NB4 (cell line): Measurements from ENCODE around the gene PRUNE2.

Experiments used
- CTCF ChIP-seq: IDR thresholded peaks from one replicate; pipeline ENCODE4 v1.5.1; 2012; ENCODE audit warnings: low read depth, low read length
- MAX ChIP-seq: IDR thresholded peaks from 2 replicates; pipeline ENCODE4 v1.6.1; 2011; ENCODE audit warnings: low read depth, low read length
- MYC ChIP-seq: IDR thresholded peaks from 2 replicates; pipeline ENCODE4 v1.6.1; 2011; ENCODE audit warnings: low read depth, low read length
- POLR2A ChIP-seq: IDR thresholded peaks from 2 replicates; pipeline ENCODE4 v1.6.1; 2011; ENCODE audit warnings: mild to moderate bottlenecking; ENCODE audit not compliant: insufficient read length; ENCODE audit errors: extremely low read depth

- TF ChIP-seq CTCF (no peak), POLR2A (no peak), MAX (no peak), MYC (no peak)
Measured at GRCh38 chr9:76732341-76732958, 173.5 kb downstream of the PRUNE2 start.
